ENCODE measurements around the gene S100A10.

Gene S100A10

DNA sequence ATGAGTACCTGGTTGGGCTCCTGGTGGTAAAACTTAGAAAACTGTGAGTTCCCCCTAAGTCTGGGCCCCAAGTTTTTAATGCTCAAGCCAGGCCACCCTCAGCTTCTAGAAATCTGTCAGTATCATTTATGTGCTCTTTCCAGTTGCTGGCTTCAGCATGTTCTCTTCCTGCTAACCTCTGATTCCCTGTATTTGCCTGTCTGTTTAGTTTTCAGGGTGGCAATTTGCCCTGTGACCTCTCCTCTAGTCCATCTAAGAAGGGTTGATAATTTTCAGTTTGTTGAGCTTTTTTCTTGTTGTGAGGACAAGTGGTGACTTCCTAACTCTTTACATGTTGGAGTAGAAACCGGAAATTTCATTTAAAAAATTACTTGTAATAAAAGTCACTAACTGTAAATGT lies 16.0 kb upstream of the S100A10 start:
- no peak for DNase-seq

DNA sequence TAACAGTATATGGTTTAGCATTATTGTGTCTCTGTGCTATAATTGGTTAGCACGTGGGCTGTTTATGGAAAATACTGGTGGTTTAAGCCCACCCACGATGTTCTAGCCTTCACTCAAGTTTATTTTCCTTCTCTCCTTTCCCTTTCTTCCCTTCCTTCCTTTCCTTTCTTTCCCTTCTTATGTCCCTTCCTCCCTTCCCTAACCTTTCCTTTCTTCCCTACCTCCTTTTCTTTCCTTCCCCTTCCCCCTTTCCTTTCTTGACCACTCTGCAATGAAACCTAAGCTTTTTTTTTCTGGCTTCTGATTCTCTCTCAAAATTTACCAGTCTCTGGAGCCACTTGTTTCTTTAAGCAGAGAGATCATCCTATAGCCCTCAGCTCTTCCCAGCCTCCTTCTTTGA lies 13.4 kb upstream of the S100A10 start:
- DNase-seq = no peak

DNA sequence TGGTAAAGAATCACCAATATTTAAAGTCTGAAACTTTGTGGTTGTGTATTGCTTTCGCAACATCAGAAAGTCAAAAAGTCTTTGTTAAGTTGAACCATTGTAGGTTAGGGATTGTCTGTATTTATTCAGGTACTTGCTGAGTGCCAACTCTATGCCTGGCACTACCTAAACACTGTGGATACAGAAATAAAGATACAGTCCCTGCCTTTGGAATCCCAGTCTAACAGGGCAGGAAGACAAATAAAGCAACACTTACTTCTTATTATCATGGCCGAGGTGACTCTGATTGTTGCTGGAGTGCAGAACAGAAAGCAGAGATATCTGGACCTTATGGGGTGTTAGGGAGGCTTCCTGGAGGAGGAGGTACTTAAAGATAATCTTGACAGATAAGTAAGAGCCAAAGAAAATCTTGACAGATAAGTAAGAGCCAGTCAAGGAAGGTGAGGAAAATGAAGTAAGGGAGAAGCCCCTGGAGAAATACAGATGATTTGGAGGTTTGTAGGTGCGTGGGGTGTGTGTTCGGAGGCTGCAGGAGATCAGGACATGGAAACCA lies 11.8 kb upstream of the S100A10 start:
- DNase-seq = no peak

DNA sequence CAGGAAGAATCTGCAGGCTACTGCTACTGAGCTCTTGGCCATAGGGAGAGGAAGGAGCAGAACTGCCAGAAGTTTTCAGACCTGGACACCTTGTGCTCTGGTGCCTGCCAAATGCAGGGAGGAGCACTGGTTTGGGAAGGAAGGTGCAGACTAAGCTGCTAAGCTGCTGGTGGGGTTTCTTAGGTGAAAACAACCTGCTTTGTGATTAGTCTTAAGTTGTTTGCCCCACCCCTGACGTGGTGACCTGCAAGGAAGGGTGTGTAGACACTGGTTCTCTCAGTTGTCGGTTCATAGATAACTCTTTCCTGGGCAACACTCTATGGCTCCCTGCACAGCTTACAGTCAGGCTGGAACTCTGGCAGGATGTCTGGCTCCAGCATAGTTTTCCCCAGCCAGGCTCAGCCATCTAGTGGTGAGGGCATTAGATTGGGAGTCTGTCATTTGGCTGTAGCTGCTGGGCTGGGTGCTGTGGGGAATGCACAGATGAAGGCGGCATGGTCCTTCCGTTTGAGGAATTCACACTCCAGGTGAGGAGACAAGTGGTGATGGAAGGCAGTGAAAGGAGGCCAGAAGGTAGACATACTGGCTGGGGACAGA lies 10.3 kb upstream of the S100A10 start:
- no peak for DNase-seq

DNA sequence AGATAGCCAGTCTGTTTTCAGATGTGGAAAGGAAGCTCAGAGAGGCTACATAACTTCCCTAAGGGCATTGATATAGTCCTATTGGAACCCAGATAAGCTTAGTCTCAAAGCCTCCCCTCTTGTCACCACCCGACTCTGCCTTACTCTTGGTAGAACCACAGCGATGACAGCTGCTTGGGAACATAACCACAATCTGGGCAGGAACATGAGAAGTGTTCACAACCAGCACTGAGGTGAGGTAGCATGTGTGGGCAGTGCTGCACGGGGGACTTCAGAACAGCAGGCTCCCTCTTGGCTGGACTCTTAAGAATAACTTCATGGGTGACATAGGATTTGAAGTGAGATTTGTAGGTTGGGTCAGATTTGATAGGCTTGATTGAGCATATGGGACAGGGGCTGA lies 9.3 kb upstream of the S100A10 start:
- no peak for DNase-seq

DNA sequence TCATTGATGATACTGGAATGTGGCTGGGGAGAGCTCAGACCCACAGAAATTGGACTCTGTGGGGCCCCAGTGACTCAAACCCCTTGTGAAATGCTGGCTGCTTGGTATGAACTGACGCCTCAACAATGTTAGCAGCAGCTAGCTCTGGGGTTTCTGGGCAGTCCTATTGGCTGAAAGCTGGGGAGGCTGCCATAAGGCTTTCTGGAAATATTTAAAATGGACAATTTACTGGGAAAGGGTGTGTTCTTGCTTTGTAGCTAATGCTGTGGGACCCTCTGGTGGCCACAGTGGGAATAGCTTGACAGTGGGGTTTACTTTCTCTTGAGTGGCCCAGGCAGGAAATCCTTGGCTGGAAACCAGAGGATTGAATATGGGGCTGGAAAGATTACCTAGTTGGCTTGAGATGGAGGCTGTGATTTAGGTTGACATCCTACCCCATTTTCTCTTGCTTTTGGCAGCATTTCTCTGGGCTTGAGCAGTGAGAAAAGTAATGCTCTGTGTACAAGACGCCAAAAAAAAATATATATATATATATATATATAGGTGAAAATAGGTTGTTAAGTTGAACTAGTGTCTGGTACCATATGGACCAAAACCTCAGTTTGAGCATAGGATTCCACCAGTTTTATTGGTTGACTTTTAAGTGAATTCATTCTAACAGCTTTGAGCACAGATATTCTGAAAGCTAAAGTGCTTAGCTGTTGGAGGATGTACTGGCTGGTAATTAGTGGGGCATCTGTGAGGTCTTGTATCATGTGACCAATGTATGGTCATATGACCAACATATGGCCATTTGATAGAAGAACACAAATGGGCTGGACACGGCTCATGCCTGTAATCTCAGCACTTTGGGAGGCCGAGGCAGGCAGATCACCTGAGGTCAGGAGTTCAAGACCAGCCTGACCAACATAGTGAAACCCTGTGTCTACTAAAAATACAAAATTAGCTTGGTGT lies 8.2 kb upstream of the S100A10 start:
- DNase-seq = no peak

DNA sequence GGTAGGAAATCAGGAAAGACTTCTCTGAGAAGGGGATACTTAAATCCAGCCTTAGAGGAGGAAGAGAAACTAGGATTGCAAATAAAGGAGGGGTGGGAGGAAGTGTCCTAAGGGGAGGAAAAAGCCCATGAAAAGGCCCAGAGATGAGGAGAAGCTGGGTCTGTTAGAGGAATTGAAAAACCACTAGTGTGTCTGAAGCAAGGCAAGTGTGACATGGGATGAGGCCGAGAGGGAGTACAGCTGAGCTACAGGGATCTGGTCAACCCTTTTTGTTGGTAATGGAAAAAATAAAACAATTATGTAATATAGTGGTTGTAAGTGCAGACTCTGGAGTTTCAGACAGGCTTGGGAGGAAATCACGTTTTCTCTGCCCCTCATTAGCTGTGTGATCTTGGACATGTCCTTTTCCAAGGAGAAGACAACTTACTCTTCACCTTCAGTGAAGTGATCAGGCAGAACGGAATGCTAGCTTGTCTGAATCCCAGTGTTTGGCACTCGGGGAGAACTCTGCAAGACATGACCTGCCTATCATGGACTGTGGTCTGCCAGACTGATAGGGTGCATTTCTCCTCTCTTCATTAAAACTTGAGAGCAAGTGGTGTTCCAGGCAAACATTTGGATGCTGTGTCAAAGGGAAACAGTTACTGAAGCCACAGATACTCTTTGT lies 7.4 kb upstream of the S100A10 start:
- DNase-seq = no peak

DNA sequence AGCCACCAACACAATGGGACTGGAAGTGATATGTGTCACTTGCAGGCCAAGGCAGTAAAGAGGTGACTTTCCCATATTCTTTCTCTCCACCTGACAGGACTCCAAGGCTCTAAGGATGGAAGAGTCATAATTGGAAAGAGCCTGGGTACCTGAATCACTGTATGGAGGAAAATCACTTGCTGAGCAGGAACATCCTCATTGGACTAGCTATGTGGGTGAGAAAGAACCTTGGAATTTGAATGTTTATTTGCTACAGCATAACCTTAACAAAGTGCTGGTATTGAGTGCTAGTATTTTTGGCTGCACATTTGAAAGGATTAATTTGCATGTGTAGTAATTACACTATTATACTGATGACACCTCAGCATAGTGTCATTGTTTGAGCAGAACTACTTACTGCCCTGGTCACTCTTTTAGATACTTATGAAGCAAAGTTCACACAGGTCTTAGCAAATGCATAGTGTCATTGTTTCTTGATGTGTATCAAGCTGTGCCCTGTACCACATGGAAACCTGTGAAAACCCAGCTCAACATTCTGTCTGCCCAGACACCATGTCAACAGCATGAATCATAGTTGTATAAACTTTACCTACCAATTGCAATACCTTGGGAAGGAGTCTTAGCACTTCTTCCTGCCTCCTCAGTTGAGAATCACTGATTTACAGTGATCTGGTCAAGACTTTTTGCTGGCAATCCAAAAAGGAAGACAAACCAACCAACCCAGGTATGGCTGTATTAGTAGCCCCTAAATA lies 5.1 kb upstream of the S100A10 start:
- no peak for DNase-seq

DNA sequence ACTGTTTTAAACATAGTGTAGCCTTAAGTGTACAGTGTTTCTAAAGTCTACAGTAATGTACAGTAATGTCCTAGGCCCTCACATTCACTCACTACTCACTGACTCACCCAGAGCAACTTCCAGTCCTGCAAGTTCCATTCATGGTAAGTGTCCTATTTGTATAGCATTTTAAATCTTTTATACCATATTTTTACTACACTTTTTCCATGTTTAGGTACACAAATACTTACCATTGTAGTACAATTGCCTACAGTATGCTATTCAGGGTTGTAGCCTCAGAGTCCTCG lies 3.6 kb upstream of the S100A10 start:
- no peak for DNase-seq

DNA sequence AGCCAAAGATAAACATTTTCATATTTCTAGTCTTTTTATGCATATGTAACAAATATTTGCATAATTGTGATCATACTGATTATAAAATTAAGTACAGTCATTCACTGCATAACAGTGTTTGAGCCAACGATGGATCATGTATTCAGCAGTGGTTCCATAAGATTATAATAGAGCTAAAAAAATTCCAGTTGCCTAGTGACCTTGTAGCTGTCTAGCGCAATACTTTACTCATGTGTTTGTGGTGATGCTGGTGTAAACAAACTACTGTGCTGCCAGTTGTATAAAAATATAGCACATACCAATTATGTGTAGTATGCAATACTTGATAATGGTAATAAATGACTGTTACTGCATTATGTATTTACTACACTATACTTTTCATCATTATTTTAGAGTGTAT lies 2.1 kb upstream of the S100A10 start:
- DNase-seq = no peak

DNA sequence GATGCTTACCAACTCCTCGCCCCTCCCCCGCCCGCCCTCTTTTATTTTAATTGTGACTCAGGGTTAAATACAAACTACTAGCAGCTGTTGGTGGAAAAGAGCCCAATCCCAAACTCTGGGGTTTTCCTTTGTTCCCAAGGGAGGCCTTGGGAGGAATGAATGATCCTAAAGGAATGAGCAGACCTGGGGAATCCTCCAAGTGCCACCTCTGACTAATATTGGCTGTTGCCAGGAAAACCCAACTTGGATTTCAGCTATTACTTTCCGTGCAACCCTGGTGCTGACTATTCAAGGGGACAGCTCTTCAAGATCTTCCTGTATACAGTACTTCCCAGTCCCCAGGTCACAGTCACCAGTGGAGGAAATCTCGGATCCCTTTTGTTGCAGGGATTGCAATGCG lies 1.3 kb upstream of the S100A10 start:
- no peak for DNase-seq

DNA sequence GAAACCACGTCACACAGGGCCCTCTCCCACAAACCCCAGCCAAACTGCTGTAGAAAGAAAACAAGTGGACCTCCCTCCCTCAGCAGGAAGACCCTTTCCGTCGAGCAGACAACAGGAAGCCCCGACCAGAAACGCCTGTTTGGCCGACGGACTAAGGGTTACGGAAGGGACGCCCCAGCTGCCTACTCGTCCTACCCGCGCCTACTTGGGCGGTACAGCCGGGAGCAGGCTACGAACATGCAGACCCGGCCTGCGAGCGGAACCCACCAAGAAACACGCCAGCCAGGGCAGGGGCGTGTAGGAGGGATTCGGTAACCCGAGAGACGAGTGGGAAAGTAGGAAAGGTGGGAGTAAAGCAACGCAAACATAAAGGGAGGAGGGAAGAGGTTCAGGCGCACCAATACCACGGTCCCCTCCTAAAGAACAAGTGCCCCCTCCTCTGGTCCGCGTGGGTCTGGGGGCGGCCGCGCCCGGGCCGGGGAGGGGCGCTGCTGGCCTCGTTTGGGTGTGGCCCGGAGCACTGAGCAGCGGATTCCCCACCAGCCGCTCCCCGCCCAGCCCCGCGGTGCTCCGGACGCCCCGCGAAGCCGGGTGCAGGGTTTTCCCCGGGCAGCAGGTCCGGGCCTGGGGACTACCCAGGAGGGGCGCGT lies 450 bp downstream of the S100A10 start:
- DNase-seq = no peak

DNA sequence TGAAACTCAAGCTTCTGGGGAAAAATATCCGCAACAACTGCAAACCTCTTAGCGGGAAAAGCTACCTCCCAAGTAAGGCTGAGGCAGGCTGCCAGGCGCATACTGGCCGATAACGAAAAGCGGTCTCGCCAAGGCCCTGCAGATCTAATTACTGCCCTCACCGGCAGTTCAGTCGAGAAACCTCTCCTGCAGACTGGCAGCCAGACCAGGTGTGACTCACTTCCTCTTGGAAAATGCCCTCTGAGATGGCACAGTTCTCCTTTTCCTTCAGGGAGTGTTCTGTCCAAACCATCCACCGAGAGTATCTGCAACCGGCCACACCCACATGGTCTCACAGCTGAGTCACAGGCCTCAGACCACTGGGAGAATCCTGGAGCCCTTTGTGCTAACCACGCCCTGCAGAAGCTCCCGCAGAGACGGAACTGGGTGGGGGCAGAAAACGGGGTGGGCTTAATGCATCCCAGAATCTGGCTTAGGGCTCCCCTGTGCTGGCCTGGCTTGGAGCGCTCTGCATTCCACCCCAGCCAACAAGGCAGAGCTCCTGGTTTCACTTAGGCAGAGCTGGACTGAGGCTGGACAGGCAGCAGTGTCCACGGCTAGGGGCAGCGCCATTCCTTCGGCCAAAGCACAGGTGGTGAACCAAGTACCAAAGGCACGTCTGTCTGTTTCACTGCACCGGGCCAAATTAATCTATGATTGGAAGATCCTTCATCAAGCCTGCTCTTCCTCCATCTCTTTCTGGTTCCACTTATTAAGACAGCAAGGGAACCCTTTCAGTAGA lies 1.2 kb downstream of the S100A10 start:
- DNase-seq = no peak

DNA sequence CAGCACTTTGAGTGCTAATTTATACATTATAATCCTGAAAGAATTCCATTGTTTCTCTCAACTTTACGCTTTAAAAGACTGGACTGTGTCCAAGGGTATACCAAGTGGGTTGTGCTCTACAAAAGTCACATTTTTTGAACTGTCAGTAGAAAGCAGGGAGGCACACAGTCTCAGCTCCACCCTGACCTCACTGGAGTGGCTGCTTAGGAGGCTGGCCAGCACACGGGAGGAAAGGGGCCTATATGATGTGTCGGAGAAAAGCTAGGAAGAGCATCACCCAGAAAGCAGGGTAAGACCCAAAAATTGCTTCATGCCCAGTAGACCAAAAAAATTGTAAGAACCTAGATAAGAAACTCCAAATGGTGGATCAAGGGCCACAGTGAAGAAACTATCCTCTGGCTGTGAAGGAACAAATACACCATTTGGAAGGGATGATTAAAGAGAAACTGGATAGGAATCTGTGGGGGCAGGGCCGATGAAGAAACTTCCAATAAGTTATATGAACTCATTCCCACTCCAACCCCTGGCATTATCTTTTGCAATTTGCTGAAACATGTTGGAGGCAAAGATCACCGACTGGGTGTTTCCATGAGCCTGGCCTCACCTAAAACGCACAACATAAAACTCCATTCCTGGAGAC lies 1.9 kb downstream of the S100A10 start:
- no peak for DNase-seq

DNA sequence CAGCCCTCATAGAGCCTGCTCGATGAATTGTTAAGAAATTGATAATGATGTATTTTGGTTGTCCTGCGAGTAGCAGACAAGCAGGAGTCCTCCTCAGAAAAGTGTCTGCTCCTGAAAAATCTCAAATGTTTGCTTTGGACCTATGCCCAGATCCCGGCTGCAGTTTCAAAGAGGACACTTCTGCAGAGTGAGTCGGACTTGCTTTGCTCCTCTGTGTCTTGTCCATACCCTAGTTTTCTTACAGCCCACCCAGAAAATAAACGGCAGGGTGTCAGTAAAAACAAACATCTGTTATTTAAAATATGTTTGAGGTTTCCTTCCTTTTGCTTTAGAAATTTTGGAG lies 2.8 kb downstream of the S100A10 start:
- no peak for DNase-seq

DNA sequence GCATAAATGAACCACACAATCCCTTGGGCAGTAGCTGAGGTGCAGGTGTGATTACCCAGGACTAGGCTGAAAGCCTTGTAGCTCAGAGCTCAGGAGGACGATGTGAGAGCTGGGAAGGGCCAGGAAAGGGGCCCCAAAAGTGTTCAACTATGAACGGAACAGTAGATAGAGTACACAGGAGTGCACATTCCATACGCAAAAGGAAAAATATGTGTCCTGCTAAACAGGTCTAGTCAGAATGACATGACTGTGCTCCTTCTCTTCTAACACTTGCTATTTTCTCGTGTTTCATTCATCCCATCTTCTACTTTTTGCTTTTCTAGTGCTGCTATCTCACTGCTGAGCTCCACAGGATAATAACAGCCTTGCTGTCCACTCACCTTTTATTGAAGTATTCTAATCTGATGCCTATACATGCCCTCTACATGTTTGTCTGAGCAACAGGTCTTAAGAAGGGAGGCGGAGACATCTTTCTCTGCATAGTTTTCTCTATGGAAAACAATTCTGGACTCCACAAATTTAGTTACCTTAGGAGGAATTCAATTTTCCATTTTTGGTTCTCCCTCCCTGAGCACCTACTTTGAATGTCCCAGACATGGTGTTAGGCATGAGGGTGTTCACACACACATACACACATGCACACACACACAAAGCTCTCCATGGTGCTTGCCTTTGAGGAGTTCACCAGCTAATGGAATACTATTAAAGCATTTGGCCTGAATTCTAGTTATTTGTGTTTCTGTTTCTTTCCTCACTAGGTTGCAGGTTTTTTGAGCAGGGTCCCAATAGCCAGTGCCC lies 3.4 kb downstream of the S100A10 start:
- no peak for DNase-seq

DNA sequence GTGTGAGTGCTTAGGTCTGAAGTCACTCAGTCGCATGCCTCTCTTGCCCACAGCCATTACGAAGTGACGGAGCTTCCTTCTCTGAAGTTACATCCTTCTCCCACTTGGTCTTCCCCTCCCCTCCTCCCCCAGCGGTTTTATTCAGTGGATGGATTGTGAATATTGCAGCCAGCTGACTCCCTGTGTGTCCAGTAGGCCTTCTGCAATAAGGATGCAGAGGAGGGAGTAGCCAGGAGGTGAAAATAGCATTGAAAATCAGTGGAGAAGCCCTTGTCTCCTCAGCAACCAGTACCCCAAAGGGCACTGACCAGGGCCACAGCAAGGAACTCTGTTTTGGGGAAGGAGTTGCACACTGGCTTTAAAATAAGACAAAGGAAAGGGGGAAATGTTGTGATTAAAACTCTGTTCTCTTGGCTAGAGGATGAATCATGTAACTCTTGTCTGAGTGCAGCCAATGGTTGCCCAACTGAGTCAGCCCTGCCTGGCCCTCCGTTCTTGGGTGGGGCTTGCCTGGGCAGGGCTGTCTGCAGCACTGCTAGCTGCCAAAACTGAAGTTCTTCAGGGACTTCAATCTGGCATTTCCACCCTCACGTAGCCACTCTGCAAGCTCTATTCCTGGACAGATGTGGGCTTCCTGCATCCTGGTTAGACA lies 4.3 kb downstream of the S100A10 start:
- no peak for DNase-seq

DNA sequence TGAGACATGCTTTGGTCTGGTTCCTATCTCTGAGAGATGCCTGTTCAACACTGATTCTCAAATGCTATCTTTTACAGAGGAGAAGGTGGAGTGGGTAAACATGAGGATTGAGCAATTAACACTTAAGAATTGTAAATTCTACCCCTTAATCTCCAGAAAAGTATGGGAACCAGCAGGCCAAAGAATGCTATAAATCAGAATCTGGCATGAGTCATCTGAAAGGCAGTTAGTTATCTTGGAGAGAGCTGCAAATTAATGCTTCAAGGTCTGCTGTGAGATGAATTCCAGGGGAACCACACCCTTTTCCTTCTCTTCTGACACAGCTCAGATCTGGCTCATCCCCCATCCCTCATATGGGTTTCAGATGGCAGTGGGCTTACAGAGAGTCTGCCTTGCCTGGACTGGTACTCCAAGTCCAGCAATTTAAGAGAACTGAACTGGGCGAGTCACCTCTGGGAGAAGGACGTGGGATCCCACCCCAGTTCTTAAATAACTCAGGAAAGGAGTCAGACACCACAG lies 5.2 kb downstream of the S100A10 start:
- no peak for DNase-seq

DNA sequence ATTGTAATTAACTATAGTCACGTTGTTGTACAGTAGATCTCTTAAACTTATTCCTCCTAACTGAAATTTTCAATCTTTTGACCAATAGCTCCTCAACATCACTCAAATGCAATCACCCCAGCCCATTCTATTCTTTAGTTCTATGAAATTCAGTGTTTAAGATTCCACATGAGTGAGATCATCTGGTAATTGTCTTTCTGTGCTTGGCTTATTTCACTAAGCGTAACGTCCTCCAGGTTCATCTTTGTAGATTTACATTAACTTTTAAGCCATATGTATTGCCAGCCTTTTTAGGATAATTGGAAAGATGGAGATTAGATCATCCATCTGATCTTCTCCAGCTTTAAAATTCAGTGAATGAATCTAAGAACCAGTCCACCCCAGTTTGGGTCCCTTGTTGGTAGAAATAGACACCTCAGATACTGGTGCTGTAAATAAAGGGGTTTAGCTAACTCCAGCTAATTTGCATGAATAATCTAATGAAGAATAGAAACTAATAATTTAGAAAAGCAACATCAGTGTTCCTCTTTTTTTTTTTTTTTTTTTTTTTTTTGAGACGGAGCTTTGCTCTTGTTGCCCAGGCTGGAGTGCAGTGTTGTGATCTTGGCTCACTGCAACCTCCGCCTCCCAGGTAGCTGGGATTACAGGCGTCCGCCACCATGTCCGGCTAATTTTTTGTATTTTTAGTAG lies 7.0 kb downstream of the S100A10 start:
- DNase-seq = no peak
